ENCODE data around the gene KDELR1. TPM values are rescaled to one million over a fixed set of nuclear protein-coding genes. Genes with fewer than 3 reads are reported as not detected.

Gene KDELR1
- total RNA-seq, 1 donor from 2014 or later = 227 TPM

GRCh38 chr19:48354332-48354992 lies 36.9 kb downstream of the KDELR1 start:
- Mint-ChIP-seq H3K27me3 (no peaks in the 10 kb centered on the region), H3K9me3 (no peaks in the 10 kb centered on the region), H3K36me3 (no peaks in the 10 kb centered on the region), H3K27ac (peak overlapping the region; percentile 21), H3K4me3 (no peak overlapping the region), H3K4me1 (ENCODE audit: unreplicated experiment) (peaks cover 9% of the 10 kb centered on the region)
- no peak for DNase-seq (ENCODE audit: extremely low spot score, unreplicated experiment)
- no peak for TF ChIP-seq CTCF (conservative IDR thresholded peaks at IDR 0.05)

DNA sequence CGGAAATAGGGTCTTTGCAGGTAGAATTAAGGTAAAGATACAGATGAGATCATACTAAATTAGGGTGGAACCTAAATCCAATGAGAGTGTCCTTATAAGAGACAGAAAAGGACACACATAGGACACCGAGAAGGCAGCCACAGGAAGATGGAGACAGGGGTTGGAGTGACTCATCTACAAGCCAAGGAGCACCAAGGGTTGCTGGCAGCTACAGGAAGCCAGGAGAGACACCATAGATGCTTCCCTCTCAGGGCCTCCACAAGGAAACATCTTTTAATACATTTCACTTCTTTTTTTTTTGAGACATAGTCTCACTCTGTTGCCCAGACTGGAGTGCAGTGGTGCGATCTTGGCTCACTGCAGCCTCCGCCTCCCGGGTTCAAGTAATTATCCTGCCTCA lies 37.7 kb downstream of the KDELR1 start:
- TF ChIP-seq CTCF (conservative IDR thresholded peaks at IDR 0.05) = no peak
- DNase-seq (ENCODE audit: extremely low spot score, unreplicated experiment) = no peak
- Mint-ChIP-seq H3K36me3 (no peaks in the 10 kb centered on the region), H3K4me3 (no peak overlapping the region), H3K4me1 (ENCODE audit: unreplicated experiment) (peaks cover 9% of the 10 kb centered on the region), H3K27ac (no peak overlapping the region), H3K27me3 (no peaks in the 10 kb centered on the region), H3K9me3 (no peaks in the 10 kb centered on the region)

DNA sequence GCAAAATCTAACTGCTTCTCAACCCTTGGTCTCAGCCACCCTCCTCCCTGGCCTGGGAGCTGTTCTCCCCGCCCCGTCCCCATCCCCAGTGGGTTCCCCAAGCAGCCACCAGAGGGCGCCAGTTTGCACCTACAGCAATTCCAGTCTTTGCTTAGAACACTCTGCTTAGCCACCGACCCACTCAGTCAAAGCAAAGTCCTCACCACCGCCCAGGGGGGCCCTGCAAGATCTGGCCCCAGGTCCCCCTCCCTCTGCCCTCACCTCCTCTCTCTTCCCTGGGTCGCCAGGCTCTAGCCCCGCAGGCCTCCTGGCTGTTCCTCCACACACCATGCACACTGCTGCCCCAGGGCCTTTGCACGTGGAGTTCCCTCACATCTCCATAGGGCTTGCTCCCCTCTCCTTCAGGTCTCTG lies 40.0 kb downstream of the KDELR1 start:
- no peak overlapping the region for H3K27ac Mint-ChIP-seq
- no peaks in the 10 kb centered on the region for H3K27me3 Mint-ChIP-seq
- H3K9me3 Mint-ChIP-seq = no peaks in the 10 kb centered on the region
- DNase-seq (ENCODE audit: extremely low spot score, unreplicated experiment) = no peak
- TF ChIP-seq CTCF (conservative IDR thresholded peaks at IDR 0.05) = peak; percentile 85
- H3K4me1 Mint-ChIP-seq (ENCODE audit: unreplicated experiment) = peaks cover 14% of the 10 kb centered on the region
- no peak overlapping the region for H3K4me3 Mint-ChIP-seq
- H3K36me3 Mint-ChIP-seq = no peaks in the 10 kb centered on the region

GRCh38 chr19:48350856-48351255 lies 40.5 kb downstream of the KDELR1 start:
- no peak for DNase-seq (ENCODE audit: extremely low spot score, unreplicated experiment)
- Mint-ChIP-seq H3K9me3 (no peaks in the 10 kb centered on the region), H3K27ac (no peak overlapping the region), H3K4me1 (ENCODE audit: unreplicated experiment) (peaks cover 14% of the 10 kb centered on the region), H3K27me3 (no peaks in the 10 kb centered on the region), H3K36me3 (no peaks in the 10 kb centered on the region), H3K4me3 (no peak overlapping the region)
- TF ChIP-seq CTCF (conservative IDR thresholded peaks at IDR 0.05) = no peak

GRCh38 chr19:48348737-48349136 lies 42.6 kb downstream of the KDELR1 start:
- H3K36me3 Mint-ChIP-seq = no peaks in the 10 kb centered on the region
- no peaks in the 10 kb centered on the region for H3K27me3 Mint-ChIP-seq
- peaks cover 5% of the 10 kb centered on the region for H3K4me1 Mint-ChIP-seq (ENCODE audit: unreplicated experiment)
- H3K4me3 Mint-ChIP-seq = no peak overlapping the region
- no peak for DNase-seq (ENCODE audit: extremely low spot score, unreplicated experiment)
- H3K27ac Mint-ChIP-seq = no peak overlapping the region
- H3K9me3 Mint-ChIP-seq = no peaks in the 10 kb centered on the region
- no peak for TF ChIP-seq CTCF (conservative IDR thresholded peaks at IDR 0.05)

Data from type B pancreatic cell (in vitro differentiated cells).